ENCODE results near the gene ATG101.

The ATG101 gene

DNA sequence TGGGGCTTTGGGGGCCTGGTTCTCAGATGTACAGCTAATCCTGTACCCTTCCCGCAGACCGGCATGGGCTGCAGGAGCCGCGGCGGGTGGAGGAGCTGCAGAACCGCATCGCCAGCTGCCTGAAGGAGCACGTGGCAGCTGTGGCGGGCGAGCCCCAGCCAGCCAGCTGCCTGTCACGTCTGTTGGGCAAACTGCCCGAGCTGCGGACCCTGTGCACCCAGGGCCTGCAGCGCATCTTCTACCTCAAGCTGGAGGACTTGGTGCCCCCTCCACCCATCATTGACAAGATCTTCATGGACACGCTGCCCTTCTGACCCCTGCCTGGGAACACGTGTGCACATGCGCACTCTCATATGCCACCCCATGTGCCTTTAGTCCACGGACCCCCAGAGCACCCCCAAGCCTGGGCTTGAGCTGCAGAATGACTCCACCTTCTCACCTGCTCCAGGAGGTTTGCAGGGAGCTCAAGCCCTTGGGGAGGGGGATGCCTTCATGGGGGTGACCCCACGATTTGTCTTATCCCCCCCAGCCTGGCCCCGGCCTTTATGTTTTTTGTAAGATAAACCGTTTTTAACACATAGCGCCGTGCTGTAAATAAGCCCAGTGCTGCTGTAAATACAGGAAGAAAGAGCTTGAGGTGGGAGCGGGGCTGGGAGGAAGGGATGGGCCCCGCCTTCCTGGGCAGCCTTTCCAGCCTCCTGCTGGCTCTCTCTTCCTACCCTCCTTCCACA, 11.0 kb upstream of the ATG101 start:
- DNase-seq: no peak

DNA sequence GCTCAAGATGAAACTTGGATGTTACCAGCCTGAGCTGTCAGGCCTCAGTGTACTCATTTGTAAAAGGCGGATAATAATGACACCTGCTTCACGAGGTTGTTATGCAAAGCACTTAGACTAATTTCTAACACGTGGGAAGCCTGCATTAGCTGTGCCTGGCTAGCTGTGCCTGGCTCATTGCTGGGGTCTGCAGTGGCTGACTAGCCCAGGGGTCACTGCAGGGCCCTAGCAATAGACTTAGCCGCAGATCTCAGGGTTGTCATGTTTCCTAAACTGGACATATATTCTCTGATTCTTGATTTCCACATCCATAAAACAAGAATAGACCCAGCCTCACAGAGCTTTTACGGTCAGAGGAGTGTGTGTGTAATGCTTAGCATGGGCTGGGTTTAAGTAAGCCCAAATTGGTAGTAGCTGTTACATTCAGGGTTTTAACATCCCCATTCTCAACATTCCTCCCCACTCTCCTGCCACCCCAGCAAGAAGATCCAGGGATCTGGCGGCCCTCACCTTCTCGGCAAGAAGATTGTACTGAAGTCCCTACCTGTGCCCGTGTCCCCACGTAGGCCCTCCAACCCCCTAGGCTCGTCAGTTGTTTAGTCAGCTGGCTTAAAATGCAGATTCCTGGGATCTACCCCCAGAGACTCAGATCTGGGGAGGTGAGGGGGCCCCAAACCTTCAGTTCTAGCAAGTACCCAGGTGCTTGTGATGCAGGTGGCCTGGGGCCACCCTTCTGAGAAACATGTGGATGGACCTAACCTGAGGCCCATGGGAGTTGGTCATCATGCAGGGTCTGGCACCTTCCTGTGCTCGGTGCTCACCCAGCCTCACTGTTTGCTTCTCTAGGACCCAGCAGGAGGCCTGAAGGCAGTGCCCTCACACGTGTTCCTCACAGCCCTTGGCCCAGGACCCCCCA, 9.9 kb upstream of the ATG101 start:
- DNase-seq: no peak

DNA sequence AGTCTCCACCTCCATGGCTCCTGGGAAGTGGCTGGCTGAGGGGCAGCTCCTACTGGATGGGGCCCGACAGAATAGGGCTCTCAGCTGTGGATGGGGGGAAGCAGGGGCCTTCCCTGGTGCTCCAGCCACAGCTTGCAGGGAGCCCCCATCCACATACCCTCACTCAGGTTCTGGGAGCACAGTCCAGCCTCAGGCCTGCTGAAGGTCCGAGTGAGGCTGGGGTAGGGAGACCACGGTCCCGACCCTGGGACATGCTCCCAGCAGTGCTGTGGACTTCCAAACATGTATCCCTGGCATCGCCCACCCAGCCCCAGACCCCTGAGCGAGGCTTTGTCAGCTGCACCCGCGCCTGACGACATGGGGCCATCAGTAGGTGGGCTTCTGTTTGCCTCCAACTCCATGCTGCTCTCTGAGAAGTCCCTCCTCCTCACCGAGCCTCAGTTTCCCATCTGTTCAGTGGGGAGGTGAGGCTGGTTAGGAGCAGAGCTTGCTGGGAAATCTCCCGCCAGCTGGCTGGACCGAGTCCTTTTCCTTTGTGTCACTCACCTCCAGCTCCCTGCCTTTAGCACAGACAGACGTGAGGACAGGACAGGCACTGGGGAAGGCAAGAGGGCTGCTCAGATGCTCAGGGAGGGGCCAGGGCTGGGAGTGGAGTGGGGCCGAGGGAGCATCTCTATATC, 9.1 kb upstream of the ATG101 start:
- DNase-seq: no peak

DNA sequence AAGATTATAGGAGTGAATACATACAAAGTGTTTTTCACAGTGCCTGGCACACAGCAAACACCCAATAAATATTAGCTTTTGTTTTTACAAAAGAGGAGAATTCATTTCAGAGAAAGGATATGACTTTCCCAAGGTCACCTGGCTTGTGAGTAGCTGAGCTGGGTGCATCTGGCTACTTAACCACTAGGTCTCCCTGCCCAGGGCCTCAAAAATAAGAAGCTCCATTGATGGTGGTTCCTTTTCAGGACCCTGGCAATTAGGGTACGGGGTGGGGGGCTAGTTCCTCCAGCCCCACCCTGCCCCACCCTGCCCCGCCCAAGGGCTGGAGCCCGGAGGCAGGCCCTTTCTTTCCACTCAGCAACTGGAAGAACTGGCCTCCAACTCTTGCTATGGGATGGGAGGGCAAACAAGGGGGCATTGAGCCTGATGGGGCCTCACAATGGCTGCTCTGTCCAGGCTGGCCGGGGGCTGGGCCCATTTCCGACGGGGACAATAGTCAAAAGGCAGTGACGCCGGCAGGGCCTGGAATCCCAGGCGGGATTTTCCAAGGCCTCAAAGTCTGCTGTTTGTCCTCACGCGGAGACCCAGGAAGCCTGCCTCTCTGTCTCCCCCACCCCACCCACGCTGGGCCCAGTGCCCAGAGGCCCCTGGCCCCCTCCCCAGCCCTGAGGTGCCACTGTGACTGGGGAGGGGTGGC, 8.2 kb upstream of the ATG101 start:
- no peak for DNase-seq

DNA sequence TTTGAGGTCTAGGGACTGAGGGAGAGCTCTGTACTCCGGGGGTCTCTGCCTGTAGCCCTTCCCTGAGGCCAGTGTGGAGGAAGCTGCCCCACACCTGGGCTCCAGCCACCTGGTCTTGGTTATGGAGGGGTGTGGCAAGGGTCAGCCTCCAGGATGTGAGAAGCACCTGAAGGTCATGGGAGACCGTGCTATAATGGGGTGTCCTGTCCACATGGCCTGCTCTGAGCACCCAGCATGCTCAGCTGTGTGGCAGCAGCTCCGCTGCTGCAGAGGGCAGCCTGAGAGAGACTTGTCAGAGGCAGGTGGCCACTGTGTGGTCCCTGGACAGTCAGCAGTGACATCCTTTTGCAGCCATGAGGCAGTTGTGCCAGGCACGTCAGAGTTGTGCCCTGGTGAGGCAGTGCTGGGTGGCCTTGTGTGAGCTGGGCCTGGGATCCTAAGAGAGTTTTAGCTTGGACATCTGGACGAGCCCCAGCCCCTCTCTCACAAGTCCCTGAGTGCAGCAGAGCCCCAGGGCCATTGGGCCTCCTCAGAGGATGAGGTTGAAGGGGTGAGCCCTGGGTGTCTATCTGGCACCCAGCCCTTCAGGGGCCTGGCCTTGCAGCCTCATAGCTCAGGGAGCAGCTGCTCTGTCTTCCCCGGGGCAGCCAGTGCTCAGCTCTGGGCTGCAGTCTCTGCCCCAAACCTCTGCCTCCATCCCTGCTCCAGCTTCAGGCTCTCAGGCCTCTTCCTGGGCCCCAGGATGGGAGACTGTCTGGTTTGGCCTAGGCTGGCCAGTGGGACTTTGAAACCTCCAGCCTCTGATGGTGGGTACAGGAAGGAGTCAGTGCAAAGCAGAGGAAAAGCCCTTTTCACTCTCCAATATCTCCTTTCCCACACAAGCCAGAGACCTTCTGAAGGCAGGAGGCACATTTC, 7.4 kb upstream of the ATG101 start:
- DNase-seq: no peak

DNA sequence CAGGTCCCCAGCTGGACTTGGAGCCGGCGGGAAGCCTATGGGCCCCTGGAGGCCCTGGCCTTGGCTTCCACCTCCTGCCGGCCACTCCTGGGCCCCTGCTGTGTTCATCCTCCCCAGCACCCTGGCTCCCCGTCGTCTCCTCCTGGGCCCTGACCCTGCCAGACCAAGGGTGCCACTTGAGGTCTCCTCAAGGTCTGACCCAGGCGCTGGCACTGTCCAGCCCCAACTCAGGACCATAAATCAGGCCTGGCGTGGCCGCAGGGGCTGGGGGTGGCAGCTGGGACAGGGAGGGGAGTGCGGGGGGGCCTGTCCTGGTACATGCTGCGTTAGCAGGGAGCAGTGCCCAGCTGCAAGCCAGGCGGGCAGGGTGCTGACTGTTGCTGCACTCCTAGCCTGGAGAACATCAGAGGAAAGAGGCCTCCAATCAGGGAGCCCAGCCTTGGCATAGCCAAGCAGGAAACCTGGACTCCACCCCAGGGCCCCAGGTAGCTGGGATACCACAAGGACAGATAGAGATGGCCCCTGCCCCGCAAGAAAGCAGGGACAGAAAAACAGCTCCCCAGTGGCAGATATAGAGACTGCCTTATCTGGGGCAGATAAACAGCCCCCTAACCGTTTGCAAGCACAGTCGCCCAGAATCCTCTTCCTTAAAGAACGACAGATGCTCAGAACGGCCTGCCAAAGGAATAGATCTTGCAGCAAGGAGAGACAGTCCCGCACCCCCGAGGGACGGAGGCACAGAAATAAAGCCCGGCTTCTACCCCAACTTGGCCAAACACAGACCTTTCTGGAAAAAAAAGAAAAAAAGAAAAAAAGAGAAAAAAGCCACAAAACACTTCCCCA, 6.5 kb upstream of the ATG101 start:
- no peak for DNase-seq

DNA sequence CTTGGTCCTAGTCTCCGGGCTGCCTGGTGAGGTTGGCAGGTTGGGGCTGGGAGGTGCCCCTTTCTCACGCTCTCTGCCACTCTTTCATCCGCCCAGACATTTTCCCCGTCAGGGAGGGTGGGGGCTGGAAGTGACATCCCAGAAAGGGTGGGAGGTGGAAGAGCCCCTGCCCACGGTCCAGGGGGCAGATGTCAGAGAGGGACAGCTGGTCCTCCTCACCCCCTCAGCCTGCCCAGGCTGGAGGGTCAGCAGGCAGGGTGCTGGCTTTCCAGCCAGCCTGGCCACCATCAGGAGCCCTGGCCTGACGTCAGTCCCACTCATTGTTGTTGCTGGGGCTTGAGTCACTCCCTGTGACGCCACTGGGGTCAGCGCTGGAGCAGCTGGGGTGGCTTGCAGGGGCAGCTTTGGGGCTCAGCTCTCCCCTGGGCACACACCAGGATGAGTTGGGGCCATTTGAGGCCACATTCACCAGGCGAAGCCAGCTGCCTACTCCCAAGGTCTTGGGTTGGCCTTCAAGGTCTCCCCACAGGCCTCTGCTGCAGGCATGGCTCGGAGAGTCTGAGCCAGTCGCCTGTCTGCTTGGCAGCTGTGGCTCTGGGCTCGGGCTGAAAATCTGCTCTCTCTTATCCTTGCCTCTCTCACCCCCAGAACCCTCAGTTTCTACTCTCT, 5.7 kb upstream of the ATG101 start:
- DNase-seq: no peak

DNA sequence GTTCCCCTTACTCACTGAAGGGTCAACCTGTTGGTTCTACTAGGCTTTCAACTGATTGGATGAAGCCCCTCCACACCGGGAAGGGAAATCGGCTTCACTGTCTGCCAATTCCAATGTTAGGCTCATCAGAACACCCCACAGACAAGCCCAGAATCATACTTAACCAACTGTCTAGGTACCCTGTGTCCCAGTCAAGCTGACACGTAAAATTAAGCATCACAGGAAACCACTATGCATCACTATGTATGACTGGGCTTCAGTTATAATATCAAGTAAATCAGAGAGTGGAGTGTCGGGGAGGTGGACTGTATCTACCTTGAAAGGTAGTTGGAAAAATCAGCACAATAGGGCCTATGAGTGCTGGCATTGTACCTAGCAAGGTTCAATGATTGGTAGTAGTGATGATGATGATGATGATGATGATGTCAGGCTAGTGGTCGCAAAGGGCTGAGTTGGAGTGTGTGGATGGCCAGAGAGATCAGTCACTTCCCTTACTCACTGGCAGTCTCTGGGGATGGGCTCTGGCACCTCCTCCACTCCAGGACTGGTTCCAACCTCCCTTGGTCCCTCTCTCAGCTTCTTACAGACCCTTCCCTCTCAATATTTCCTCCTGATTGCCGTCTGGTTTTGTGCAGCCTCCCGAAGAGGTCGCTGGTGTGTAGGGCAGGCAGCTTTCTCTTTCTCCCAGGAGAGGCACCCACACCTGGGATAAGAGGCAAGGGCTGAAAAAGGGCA, 3.3 kb upstream of the ATG101 start:
- no peak for DNase-seq

DNA sequence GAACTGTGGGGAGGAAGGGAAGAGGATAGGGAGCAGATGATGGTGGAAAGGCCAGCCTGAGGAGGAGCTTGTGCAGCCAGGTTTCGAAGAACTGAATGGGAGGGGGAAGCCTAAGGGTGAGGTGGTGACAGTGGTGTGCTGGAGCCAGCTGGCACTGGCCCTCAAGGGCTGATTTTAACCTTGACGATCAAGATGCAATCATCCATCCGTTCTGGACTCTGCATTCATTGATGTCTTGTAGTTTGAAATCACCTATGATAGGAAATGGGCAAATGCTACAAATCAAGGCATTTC, 2.8 kb upstream of the ATG101 start:
- no peak for DNase-seq

DNA sequence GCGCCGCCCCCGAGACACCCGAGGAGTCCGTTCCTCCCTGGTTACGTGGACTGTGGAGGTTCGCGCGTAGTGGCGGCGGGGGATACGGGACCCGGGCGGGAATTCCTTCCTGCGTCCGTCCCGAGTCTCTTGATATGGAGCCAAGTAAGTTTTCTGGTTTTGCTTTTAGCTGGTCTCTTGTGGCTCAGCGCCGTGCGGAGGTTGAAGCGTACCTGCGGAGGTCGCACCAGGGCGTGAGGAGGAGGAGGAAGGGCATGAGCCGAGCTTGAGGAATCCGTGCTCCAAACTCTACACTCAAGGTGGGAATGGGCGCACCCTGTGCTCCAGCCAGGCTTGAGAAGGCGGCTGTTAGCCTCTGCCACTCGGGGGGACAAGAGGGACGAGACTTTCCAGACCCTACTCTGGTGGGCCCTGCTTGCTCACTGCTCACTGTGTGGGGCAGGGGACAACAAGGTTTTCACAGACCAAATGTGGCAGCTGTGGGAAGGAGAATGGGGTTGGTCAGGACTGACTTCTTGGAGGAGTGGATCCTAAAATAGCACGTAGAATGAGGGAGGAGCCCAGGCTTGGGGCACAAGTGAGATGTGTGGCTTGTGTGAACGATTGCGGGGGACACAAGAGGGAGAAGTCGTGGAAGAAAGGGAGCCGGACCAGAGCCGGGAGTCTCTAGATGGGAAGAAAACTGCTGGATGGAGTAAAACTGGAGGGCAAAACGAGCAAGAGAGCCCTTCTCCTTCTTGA, 577 bp downstream of the ATG101 start:
- no peak for DNase-seq

DNA sequence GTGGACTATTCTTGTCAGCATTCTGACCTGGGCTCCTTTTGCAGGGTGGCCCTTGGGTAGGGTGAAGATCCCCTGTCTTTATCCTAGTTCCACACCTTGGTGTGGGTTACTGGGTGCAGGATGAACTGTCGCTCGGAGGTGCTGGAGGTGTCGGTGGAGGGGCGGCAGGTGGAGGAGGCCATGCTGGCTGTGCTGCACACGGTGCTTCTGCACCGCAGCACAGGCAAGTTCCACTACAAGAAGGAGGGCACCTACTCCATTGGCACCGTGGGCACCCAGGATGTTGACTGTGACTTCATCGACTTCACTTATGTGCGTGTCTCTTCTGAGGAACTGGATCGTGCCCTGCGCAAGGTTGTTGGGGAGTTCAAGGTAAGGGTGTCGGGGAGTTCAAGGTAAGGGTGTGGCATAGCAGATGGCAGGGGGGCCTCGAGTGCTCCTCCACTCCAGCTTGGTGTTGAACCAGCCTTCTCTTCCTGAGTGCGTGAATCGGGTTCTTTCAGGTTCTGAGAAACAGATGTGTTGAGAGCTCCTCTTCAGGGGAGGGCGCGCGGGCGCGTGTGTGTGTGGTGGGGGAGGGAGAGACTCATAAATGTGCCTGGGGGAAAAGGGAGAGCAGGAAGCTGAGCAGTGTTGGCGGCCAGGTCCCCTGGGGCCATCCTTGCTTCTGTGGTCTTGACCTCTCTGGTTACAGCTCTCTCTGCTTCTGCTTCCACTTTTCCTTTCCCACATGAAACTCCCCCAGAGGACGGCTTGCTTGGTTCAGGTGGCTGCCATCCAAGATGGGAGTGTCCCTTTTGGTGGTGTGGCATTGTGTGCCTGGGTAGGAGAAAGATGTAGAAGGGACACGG, 4.0 kb downstream of the ATG101 start:
- no peak for DNase-seq

DNA sequence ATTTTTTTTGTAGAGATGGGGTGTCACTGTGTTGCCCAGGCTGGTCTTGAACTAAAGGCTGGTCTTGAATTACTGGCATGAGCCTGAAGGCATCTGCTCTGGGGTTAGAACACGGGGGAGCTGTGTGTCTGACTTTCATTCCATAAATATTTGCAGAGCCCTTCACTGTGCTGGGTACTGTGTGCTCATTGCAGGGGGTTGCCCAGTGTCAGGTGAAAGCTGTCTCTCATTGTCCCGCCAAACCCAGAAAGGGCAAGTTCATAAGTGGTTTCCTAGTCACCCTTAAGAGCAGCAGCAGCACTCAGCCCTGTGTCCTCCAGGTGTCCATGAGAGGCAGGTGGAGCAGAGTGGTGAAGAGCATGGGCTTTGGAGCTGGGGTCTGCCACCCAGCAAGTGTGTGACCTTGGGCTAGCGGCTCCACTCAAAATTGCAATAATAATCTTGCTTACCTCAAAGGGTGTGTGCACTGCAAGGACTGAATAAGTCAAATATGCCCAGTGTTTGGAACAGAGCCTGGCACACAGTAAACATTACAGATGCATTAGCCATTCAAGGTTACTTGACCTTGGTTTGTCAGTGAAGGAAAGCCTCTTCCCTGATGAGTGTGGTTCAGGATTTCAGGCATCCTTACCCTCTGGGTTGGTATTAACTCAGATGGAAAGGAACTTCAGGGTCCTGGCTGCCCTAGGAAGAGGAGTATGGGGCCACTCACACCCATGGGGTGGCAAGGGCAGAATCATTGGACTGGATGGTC, 5.4 kb downstream of the ATG101 start:
- DNase-seq: peak; percentile 68

DNA sequence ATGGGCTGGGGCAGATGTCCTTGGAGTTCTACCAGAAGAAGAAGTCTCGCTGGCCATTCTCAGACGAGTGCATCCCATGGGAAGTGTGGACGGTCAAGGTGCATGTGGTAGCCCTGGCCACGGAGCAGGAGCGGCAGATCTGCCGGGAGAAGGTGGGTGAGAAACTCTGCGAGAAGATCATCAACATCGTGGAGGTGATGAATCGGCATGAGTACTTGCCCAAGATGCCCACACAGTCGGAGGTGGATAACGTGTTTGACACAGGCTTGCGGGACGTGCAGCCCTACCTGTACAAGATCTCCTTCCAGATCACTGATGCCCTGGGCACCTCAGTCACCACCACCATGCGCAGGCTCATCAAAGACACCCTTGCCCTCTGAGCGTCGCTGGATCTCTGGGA, 7.0 kb downstream of the ATG101 start:
- no peak for DNase-seq

DNA sequence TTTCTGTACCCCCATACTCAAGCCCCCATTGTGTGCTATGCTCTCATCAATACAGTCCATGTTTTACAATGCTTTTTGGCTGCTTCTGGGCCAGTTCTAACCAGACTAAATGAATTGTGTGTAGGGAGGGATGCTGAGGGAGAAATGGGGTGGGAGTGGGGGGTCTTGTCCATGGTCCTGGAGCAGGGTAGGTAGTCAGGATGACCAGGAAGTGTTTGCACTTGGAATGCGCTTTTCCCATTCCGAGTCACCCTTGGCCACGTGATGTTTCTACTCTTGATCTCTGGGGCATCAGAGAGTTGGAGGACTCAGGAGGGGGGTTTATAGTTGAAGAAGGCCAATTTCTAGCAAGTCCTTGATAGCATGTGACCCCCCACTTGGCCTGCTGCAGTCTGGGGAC, 8.5 kb downstream of the ATG101 start:
- no peak for DNase-seq

DNA sequence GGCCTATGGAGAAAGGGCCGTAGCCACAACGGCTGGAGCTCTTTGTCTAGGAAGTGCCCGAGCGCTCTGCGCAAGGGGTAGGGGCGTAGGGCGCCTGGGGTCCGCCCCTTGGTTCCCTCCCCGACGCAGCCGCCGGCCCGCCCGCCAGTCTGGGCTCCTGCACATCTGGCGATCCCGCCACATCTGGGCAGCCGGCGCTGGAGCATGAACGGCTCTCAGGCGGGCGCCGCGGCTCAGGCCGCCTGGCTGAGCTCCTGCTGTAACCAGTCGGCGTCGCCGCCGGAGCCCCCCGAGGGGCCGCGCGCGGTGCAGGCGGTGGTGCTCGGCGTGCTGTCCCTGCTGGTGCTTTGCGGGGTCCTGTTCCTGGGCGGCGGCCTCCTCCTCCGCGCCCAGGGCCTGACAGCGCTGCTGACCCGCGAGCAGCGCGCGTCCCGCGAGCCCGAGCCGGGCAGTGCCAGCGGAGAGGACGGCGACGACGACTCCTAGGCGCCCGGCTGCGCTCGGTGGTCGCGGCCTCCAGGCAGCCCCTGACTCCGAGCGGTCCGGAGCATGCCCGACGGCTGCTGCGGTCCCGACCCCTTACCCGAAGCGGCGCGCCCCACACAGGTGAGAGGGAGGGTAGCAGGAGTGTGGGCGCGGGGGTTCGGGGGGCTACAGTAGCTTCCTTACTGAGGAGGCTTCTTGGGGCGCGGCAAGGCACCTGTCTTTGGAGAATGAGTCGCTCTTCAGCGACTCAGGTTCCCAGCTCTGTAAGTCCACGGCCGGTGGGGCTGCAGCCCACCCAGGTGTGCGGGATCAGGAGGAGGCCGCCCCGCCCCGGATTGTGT, 10.0 kb downstream of the ATG101 start, which contains the start of gene SMIM41:
Gene SMIM41 (plus strand): TSS at position 129 of the 827 bp plus-strand sequence. CDS start 76 bp downstream, at position 205.
- DNase-seq: no peak

Measured in kidney glomerular epithelial cell (primary cell).